OCI-LY3 (cell line): ENCODE results near the gene LTO1.

Source experiments
- H2AFZ ChIP-seq: fragments of 200-600, 300-600 bp; shearing (Covaris generic); 2 replicates; pipeline ENCODE4 v1.6.0; 2014; ENCODE audit warnings: antibody characterized with exemption, low read depth, low read length
- H3K27ac ChIP-seq: fragments of 200-600, 300-600 bp; sonication (generic); 2 replicates; pipeline ENCODE4 v1.5.1; 2014; ENCODE audit warnings: mild to moderate bottlenecking, low read length, moderate library complexity, mixed read lengths
- H3K27me3 ChIP-seq: fragments of 200-600, 300-600 bp; sonication (generic); 2 replicates; pipeline ENCODE4 v1.6.1; 2014; ENCODE audit warnings: low read depth, low read length, mixed read lengths
- H3K36me3 ChIP-seq: fragments of 200-600, 300-600 bp; sonication (generic); replicated peaks from 2 replicates; pipeline ENCODE3; 2014; ENCODE audit warnings: low read depth, low read length, mixed read lengths
- H3K4me1 ChIP-seq: fragments of 300-600, 200-600 bp; sonication (generic); 2 replicates; pipeline ENCODE4 v1.6.1; 2014; ENCODE audit warnings: low read length, mixed read lengths
- H3K4me2 ChIP-seq: fragments of 200-600, 300-600 bp; sonication (generic); 2 replicates; pipeline ENCODE4 v1.6.1; 2014; ENCODE audit warnings: low read length, mixed read lengths
- H3K4me3 ChIP-seq: fragments of 300-600, 200-600 bp; sonication (generic); 2 replicates; pipeline ENCODE4 v1.5.1; 2014; ENCODE audit warnings: antibody characterized with exemption, mild to moderate bottlenecking, low read length, moderate library complexity
- H3K79me2 ChIP-seq: fragments of 300-600, 200-600 bp; shearing (Covaris generic); 2 replicates; pipeline ENCODE4 v1.6.1; 2014; ENCODE audit warnings: mild to moderate bottlenecking, low read length, mixed read lengths
- H3K9ac ChIP-seq: fragments of 300-600, 200-600 bp; shearing (Covaris generic); 2 replicates; pipeline ENCODE4 v1.6.0; 2014; ENCODE audit warnings: mild to moderate bottlenecking, low read length, moderate library complexity
- H3K9me3 ChIP-seq: fragments of 200-600, 300-600 bp; shearing (Covaris generic); 2 replicates; pipeline ENCODE4 v1.6.1; 2014; ENCODE audit warnings: low read length, mixed read lengths; ENCODE audit not compliant: insufficient read depth
- H4K20me1 ChIP-seq: fragments of 200-600, 300-600 bp; sonication (generic); 2 replicates; pipeline ENCODE4 v1.6.1; 2016; ENCODE audit warnings: low read length, mixed read lengths; ENCODE audit not compliant: insufficient read depth
- EZH2phosphoT487 ChIP-seq: fragments of 200-600 bp; shearing (Covaris generic); IDR thresholded peaks from 2 replicates; pipeline ENCODE4 v1.6.1; 2018; ENCODE audit warnings: antibody characterized with exemption, mixed run types, low read depth
- TF ChIP-seq, protein P1 (sequence below): fragments of 200-600, 300-600 bp; sonication (generic); IDR thresholded peaks from 2 replicates; pipeline ENCODE4 v1.5.1; 2014; ENCODE audit warnings: antibody characterized with exemption, low read length, low read depth

LTO1 gene

DNA sequence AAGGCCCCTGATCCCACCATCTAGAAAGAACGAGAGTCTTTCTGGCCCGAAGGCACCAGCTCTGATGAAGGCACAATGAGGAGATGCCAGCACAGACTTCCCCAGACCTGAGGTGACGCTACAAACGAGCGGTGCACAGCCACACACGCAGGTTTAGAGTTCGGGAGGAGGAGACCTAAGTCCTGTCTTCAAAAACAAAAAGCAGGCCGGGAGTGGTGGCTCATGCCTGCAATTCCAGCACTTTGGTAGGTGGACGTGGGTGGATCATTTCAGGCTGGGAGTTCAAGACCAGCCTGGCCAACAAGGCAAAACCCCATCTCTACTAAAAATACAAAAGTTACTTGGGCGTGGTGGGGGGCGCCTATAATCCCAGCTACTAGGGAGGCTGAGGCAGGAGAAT lies 9.5 kb downstream of the LTO1 start:
- no peak overlapping the region for H3K4me3 ChIP-seq
- no peaks in the 10 kb centered on the region for H3K79me2 ChIP-seq
- H3K4me1 ChIP-seq = no peaks in the 10 kb centered on the region
- H3K9ac ChIP-seq = no peak overlapping the region
- no peak overlapping the region for H2AFZ ChIP-seq
- H3K27ac ChIP-seq = no peak overlapping the region
- no peaks in the 10 kb centered on the region for H3K9me3 ChIP-seq
- no peaks in the 10 kb centered on the region for H3K27me3 ChIP-seq
- H4K20me1 ChIP-seq = no peaks in the 10 kb centered on the region
- no peak overlapping the region for H3K4me2 ChIP-seq
- H3K36me3 ChIP-seq = peaks cover 12% of the 10 kb centered on the region
- TF ChIP-seq, protein P1, sequence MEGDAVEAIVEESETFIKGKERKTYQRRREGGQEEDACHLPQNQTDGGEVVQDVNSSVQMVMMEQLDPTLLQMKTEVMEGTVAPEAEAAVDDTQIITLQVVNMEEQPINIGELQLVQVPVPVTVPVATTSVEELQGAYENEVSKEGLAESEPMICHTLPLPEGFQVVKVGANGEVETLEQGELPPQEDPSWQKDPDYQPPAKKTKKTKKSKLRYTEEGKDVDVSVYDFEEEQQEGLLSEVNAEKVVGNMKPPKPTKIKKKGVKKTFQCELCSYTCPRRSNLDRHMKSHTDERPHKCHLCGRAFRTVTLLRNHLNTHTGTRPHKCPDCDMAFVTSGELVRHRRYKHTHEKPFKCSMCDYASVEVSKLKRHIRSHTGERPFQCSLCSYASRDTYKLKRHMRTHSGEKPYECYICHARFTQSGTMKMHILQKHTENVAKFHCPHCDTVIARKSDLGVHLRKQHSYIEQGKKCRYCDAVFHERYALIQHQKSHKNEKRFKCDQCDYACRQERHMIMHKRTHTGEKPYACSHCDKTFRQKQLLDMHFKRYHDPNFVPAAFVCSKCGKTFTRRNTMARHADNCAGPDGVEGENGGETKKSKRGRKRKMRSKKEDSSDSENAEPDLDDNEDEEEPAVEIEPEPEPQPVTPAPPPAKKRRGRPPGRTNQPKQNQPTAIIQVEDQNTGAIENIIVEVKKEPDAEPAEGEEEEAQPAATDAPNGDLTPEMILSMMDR = no peak
- TF ChIP-seq EZH2phosphoT487 = no peak

DNA sequence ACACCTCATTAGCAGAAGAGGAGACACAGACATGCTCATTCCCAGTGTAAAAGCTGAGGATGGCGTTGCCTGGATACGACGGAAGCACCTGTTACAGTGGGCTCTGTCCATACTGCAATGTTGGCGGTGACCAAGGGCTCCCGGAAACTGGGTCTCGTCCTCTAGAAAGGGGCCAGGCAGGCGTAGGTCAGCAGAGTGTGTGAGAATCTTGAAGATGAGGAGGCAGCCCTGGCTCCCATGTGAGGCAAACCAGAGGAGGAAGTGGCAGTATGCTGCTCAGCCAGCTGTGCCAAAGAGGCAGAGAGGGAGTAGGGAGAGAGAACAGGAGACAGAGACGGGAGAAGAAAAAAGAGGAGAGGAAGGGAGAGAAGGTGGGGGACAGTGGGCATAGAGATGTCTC lies 10.3 kb downstream of the LTO1 start:
- H4K20me1 ChIP-seq = no peaks in the 10 kb centered on the region
- H3K4me2 ChIP-seq = no peak overlapping the region
- no peaks in the 10 kb centered on the region for H3K27me3 ChIP-seq
- no peak overlapping the region for H3K9ac ChIP-seq
- H3K4me3 ChIP-seq = no peak overlapping the region
- H2AFZ ChIP-seq = no peak overlapping the region
- H3K79me2 ChIP-seq = no peaks in the 10 kb centered on the region
- H3K36me3 ChIP-seq = peaks cover 12% of the 10 kb centered on the region
- H3K9me3 ChIP-seq = no peaks in the 10 kb centered on the region
- H3K4me1 ChIP-seq = no peaks in the 10 kb centered on the region
- no peak overlapping the region for H3K27ac ChIP-seq
- TF ChIP-seq EZH2phosphoT487 = no peak
- TF ChIP-seq, protein P1 = no peak

DNA sequence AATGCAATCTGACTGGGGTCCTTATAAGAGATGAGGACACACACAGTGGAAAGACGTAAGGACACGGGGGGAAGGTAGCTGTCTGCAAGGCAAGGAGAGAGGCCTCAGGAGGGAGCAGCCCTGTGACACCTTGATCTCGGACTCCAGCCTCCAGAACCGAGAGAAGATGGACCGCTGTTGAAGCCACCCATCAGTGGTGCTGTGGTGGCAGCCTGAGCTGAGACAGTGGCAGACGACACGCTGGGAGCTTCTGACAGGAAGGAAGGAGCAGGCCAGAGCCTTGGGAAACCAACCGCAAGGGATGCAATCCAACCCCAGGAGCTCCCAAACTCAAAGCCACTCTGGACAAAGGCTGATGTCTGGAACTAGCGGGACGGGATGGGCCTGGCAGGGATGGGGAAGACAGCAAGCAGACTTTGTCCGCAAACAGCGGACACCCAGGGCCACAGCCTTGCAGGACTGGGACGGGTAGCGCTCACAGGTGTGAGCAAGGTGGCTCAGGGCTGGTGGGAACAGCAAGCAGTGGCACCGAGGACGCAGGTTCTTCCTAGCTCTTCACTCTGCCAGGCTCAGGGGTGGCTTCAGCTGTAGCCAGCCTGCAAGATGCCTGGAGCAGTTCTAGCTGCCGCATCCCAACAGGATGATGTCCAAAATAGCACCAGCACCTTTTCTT lies 10.9 kb downstream of the LTO1 start:
- TF ChIP-seq EZH2phosphoT487 = no peak
- TF ChIP-seq, protein P1 = no peak
- H3K9ac ChIP-seq = no peak overlapping the region
- H3K4me3 ChIP-seq = no peak overlapping the region
- no peaks in the 10 kb centered on the region for H3K27me3 ChIP-seq
- no peaks in the 10 kb centered on the region for H4K20me1 ChIP-seq
- H3K27ac ChIP-seq = no peak overlapping the region
- H2AFZ ChIP-seq = no peak overlapping the region
- no peak overlapping the region for H3K4me2 ChIP-seq
- H3K9me3 ChIP-seq = no peaks in the 10 kb centered on the region
- no peaks in the 10 kb centered on the region for H3K79me2 ChIP-seq
- H3K4me1 ChIP-seq = no peaks in the 10 kb centered on the region
- H3K36me3 ChIP-seq = peaks cover 7% of the 10 kb centered on the region

DNA sequence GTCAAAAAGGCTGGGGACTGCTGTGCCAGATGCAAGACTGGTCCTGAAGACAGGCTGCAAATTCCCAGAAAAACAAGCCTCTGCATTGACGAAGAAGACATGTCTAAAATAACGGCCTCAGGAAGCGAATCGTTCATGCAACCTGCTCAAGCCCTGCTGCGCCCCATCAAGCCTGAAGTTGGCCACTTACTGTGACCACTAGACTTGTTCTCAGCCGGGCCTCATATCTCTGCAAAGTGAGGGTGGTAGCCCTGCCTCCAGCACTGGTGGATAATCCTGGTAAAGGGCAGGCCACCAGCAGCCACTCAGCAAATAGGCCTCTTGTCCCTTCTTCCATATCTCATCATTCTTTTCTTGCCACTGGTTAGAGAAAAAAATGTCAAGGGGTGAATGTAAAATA lies 11.8 kb downstream of the LTO1 start:
- Histone ChIP-seq H3K36me3 (peaks cover 5% of the 10 kb centered on the region), H3K9me3 (no peaks in the 10 kb centered on the region), H2AFZ (no peak overlapping the region), H3K9ac (no peak overlapping the region), H4K20me1 (no peaks in the 10 kb centered on the region), H3K27ac (no peak overlapping the region), H3K4me1 (no peaks in the 10 kb centered on the region), H3K4me3 (no peak overlapping the region), H3K27me3 (no peaks in the 10 kb centered on the region), H3K79me2 (no peaks in the 10 kb centered on the region), H3K4me2 (no peak overlapping the region)
- TF ChIP-seq, protein P1 = no peak
- no peak for TF ChIP-seq EZH2phosphoT487
